ENCODE measurements around the gene PIP5K1C. TPM values are rescaled to one million over a fixed set of nuclear protein-coding genes. Genes with fewer than 3 reads are reported as not detected.

Gene PIP5K1C
- 34.3 TPM for polyA plus RNA-seq (2013, experiment 1 of 2; ENCODE audit: insufficient read length)
- 32.0 TPM for polyA plus RNA-seq (2013, experiment 2 of 2; ENCODE audit: insufficient read length)

GRCh38 chr19:3700242-3701032 is at the start of gene PIP5K1C:
Gene PIP5K1C, minus strand, starts transcription at chr19:3700468. Its CDS starts 78 bp downstream, at chr19:3700390.
- peak; percentile 84 for DNase-seq

GRCh38 chr19:3748965-3749364 is 48.7 kb upstream of the PIP5K1C start:
- no peak for DNase-seq

GRCh38 chr19:3746371-3747056 is 46.2 kb upstream of the PIP5K1C start:
- no peak for DNase-seq

- DNase-seq, result no peak
These were observed 45.2 kb upstream of the PIP5K1C start for GRCh38 chr19:3745363-3746045.

GRCh38 chr19:3743486-3743885 is 43.2 kb upstream of the PIP5K1C start:
- no peak for DNase-seq

- DNase-seq, result no peak
These were observed 40.2 kb upstream of the PIP5K1C start for GRCh38 chr19:3740431-3740830.

GRCh38 chr19:3738477-3739220 is 38.4 kb upstream of the PIP5K1C start:
- DNase-seq, result no peak

GRCh38 chr19:3737487-3738205 is 37.4 kb upstream of the PIP5K1C start:
- DNase-seq, result no peak

- DNase-seq, result no peak
These were observed 35.9 kb upstream of the PIP5K1C start for GRCh38 chr19:3736106-3736724.

- DNase-seq, result no peak
These were observed 34.0 kb upstream of the PIP5K1C start for GRCh38 chr19:3734310-3734600.

GRCh38 chr19:3733549-3734309 is 33.5 kb upstream of the PIP5K1C start:
- no peak for DNase-seq

- no peak for DNase-seq
These were observed 31.8 kb upstream of the PIP5K1C start for GRCh38 chr19:3732108-3732507.

GRCh38 chr19:3730457-3730958 is 30.2 kb upstream of the PIP5K1C start:
- no peak for DNase-seq

GRCh38 chr19:3725640-3726310 is 25.5 kb upstream of the PIP5K1C start:
- DNase-seq, result peak; percentile 15

GRCh38 chr19:3725121-3725520 is 24.9 kb upstream of the PIP5K1C start:
- no peak for DNase-seq

GRCh38 chr19:3723883-3724282 is 23.6 kb upstream of the PIP5K1C start:
- no peak for DNase-seq

- no peak for DNase-seq
These were observed 22.8 kb upstream of the PIP5K1C start for GRCh38 chr19:3723110-3723488.

GRCh38 chr19:3722443-3723109 is 22.3 kb upstream of the PIP5K1C start:
- no peak for DNase-seq

- no peak for DNase-seq
These were observed 21.7 kb upstream of the PIP5K1C start for GRCh38 chr19:3721887-3722442.

Measured in fibroblast of skin of scalp (primary cell).